Tibial nerve (tissue), 4 donors: ENCODE results near the gene SHF.

ENCODE experiments used
- EP300 ChIP-seq, 2 donors: sonication (generic); formaldehyde crosslinking; IDR thresholded peaks; one replicate each; pipeline ENCODE4 v1.6.1; 2017; ENCODE audit warnings: antibody characterized with exemption in 2 of 2, mild to moderate bottlenecking in 1 of 2
- POLR2A ChIP-seq, 2 donors: fragments of 450-650 bp; IDR thresholded peaks; one replicate each; pipeline ENCODE4 v1.6.1; 2017; ENCODE audit warnings: antibody characterized with exemption in 2 of 2, mild to moderate bottlenecking in 2 of 2, moderate library complexity in 2 of 2
- TF ChIP-seq, protein P1 (sequence below), 5 experiments: fragments of 200-600 bp in 3 of 5; fragments of 450-650 bp in 2 of 5; sonication (generic) in 3 of 5; IDR thresholded peaks; one replicate each; pipeline ENCODE4 v1.5.1; 2016 to 2019; ENCODE audit warnings: antibody characterized with exemption in 5 of 5, mild to moderate bottlenecking in 3 of 5, moderate library complexity in 2 of 5

- TF ChIP-seq, protein P1, sequence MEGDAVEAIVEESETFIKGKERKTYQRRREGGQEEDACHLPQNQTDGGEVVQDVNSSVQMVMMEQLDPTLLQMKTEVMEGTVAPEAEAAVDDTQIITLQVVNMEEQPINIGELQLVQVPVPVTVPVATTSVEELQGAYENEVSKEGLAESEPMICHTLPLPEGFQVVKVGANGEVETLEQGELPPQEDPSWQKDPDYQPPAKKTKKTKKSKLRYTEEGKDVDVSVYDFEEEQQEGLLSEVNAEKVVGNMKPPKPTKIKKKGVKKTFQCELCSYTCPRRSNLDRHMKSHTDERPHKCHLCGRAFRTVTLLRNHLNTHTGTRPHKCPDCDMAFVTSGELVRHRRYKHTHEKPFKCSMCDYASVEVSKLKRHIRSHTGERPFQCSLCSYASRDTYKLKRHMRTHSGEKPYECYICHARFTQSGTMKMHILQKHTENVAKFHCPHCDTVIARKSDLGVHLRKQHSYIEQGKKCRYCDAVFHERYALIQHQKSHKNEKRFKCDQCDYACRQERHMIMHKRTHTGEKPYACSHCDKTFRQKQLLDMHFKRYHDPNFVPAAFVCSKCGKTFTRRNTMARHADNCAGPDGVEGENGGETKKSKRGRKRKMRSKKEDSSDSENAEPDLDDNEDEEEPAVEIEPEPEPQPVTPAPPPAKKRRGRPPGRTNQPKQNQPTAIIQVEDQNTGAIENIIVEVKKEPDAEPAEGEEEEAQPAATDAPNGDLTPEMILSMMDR (IDR thresholded peaks at IDR 0.05) = no peak
- TF ChIP-seq POLR2A (IDR thresholded peaks at IDR 0.05) = no peak
- TF ChIP-seq EP300 (IDR thresholded peaks at IDR 0.05) = no peak
Measured at GRCh38 chr15:45149060-45149459, 38.7 kb downstream of the SHF start.
